ENCODE data around the gene PLB1. TPM values are rescaled to one million over a fixed set of nuclear protein-coding genes. Genes with fewer than 3 reads are reported as not detected.

Gene PLB1
- total and polyA plus RNA-seq, 9 donors, result 1.4 to 4.3 (median 2.0) TPM

Other genes starting within 250 kb of the PLB1 start
- 11.0 TPM for gene FOSL2, start 103.2 kb upstream of the PLB1 start, total RNA-seq
- 10 to 100 TPM; 11.4 to 25.6 (median 15.0) TPM for gene FOSL2, start 103.2 kb upstream of the PLB1 start, polyA plus RNA-seq (ENCODE audit: insufficient read depth in 1 of 8, insufficient read length in 8 of 8, low replicate concordance in 1 of 8)